ENCODE results near the gene GNG14. TPM values are rescaled to one million over a fixed set of nuclear protein-coding genes. Genes with fewer than 3 reads are reported as not detected.

Gene GNG14
- total and polyA plus RNA-seq, 2 donors (not counting 1 experiment from before 2014, with no cell fraction given), result not detected

- no peak overlapping the region for H3K4me2 ChIP-seq (ENCODE audit: extremely low read depth, insufficient read depth, low read length)
- no peaks in the 10 kb centered on the region for H3K9me3 ChIP-seq (ENCODE audit: control insufficient read depth, insufficient read depth, low read depth, low read length)
- no peak overlapping the region for H2AFZ ChIP-seq (ENCODE audit: low read length)
- H4K20me1 ChIP-seq (ENCODE audit: control insufficient read depth, extremely low read depth, insufficient read depth, low read length), result no peaks in the 10 kb centered on the region
- no peaks in the 10 kb centered on the region for H3K4me1 ChIP-seq (ENCODE audit: control insufficient read depth, extremely low read depth, insufficient read depth, low read length)
- no peaks in the 10 kb centered on the region for H3K27me3 ChIP-seq (ENCODE audit: control insufficient read depth, insufficient read depth, low read length)
- H3K27ac ChIP-seq (ENCODE audit: insufficient read depth, low read length), result no peak overlapping the region
- DNase-seq (ENCODE audit: low read depth in 2 of 2), result no peak
- no peaks in the 10 kb centered on the region for H3K79me2 ChIP-seq (ENCODE audit: control insufficient read depth, insufficient read depth, low read length)
- no peak overlapping the region for H3K9ac ChIP-seq (ENCODE audit: insufficient read depth, low read length)
- no peak for TF ChIP-seq EZH2 (IDR thresholded peaks at IDR 0.05; ENCODE audit: low read length, missing control alignments)
- no peak for TF ChIP-seq CTCF (conservative IDR thresholded peaks at IDR 0.05 in 1 of 2, IDR thresholded peaks at IDR 0.05 in 1 of 2; ENCODE audit: low read depth in 1 of 2, low read length in 2 of 2)
- H3K36me3 ChIP-seq (ENCODE audit: control insufficient read depth, insufficient read depth, low read length), result peaks cover 43% of the 10 kb centered on the region
- no peak overlapping the region for H3K4me3 ChIP-seq (replicated peaks in 1 of 4; ENCODE audit: control extremely low read depth in 1 of 4, insufficient read depth in 1 of 4, low read depth in 3 of 4, low read length in 4 of 4)
Observed at GRCh38 chr19:12701596-12702282, 13.9 kb downstream of the GNG14 start.

GRCh38 chr19:12703046-12703445, 15.2 kb downstream of the GNG14 start:
- H4K20me1 ChIP-seq (ENCODE audit: control insufficient read depth, extremely low read depth, insufficient read depth, low read length), result no peaks in the 10 kb centered on the region

GRCh38 chr19:12705169-12705568, 17.4 kb downstream of the GNG14 start:
- Histone ChIP-seq H3K36me3 (ENCODE audit: control insufficient read depth, insufficient read depth, low read length) (peaks cover 47% of the 10 kb centered on the region), H2AFZ (ENCODE audit: low read length) (no peak overlapping the region), H3K4me1 (ENCODE audit: control insufficient read depth, extremely low read depth, insufficient read depth, low read length) (no peaks in the 10 kb centered on the region), H3K9me3 (ENCODE audit: control insufficient read depth, insufficient read depth, low read depth, low read length) (no peaks in the 10 kb centered on the region), H3K9ac (ENCODE audit: insufficient read depth, low read length) (no peak overlapping the region), H4K20me1 (ENCODE audit: control insufficient read depth, extremely low read depth, insufficient read depth, low read length) (no peaks in the 10 kb centered on the region), H3K27ac (ENCODE audit: insufficient read depth, low read length) (no peak overlapping the region), H3K4me2 (ENCODE audit: extremely low read depth, insufficient read depth, low read length) (no peak overlapping the region), H3K4me3 (replicated peaks in 1 of 4; ENCODE audit: control extremely low read depth in 1 of 4, insufficient read depth in 1 of 4, low read depth in 3 of 4, low read length in 4 of 4) (no peak overlapping the region), H3K79me2 (ENCODE audit: control insufficient read depth, insufficient read depth, low read length) (no peaks in the 10 kb centered on the region), H3K27me3 (ENCODE audit: control insufficient read depth, insufficient read depth, low read length) (no peaks in the 10 kb centered on the region)
- TF ChIP-seq EZH2 (IDR thresholded peaks at IDR 0.05; ENCODE audit: low read length, missing control alignments) (no peak), CTCF (conservative IDR thresholded peaks at IDR 0.05 in 1 of 2, IDR thresholded peaks at IDR 0.05 in 1 of 2; ENCODE audit: low read depth in 1 of 2, low read length in 2 of 2) (no peak)
- no peak for DNase-seq (ENCODE audit: low read depth in 2 of 2)

More at GRCh38 chr19:12703046-12703445, 15.2 kb downstream of the GNG14 start:
- Histone ChIP-seq H3K79me2 (ENCODE audit: control insufficient read depth, insufficient read depth, low read length) (no peaks in the 10 kb centered on the region), H3K4me3 (replicated peaks in 1 of 4; ENCODE audit: control extremely low read depth in 1 of 4, insufficient read depth in 1 of 4, low read depth in 3 of 4, low read length in 4 of 4) (no peak overlapping the region), H3K4me1 (ENCODE audit: control insufficient read depth, extremely low read depth, insufficient read depth, low read length) (no peaks in the 10 kb centered on the region), H2AFZ (ENCODE audit: low read length) (no peak overlapping the region), H3K9ac (ENCODE audit: insufficient read depth, low read length) (no peak overlapping the region), H3K27me3 (ENCODE audit: control insufficient read depth, insufficient read depth, low read length) (no peaks in the 10 kb centered on the region), H3K27ac (ENCODE audit: insufficient read depth, low read length) (no peak overlapping the region), H3K4me2 (ENCODE audit: extremely low read depth, insufficient read depth, low read length) (no peak overlapping the region), H3K36me3 (ENCODE audit: control insufficient read depth, insufficient read depth, low read length) (peaks cover 43% of the 10 kb centered on the region), H3K9me3 (ENCODE audit: control insufficient read depth, insufficient read depth, low read depth, low read length) (no peaks in the 10 kb centered on the region)
- peak; percentile 34 to 53 for DNase-seq (ENCODE audit: low read depth in 2 of 2)
- TF ChIP-seq CTCF (conservative IDR thresholded peaks at IDR 0.05 in 1 of 2, IDR thresholded peaks at IDR 0.05 in 1 of 2; ENCODE audit: low read depth in 1 of 2, low read length in 2 of 2), result no peak
- TF ChIP-seq EZH2 (IDR thresholded peaks at IDR 0.05; ENCODE audit: low read length, missing control alignments), result no peak

Measured in fibroblast of lung (primary cell).